ENCODE measurements around the gene NES. TPM values are rescaled to one million over a fixed set of nuclear protein-coding genes. Genes with fewer than 3 reads are reported as not detected.

The NES gene
- total RNA-seq, 4 donors from 2014 or later: 17.4 to 76.4 (median 27.7) TPM

- no peak for ATAC-seq (ENCODE audit: low FRiP score)
- no peak for TF ChIP-seq CTCF (IDR thresholded peaks at IDR 0.05)
- no peak for DNase-seq (ENCODE audit: low spot score)
These were observed 15.0 kb downstream of the NES start for GRCh38 chr1:156662005-156662799.

- no peak for DNase-seq (ENCODE audit: low spot score)
- no peak for ATAC-seq (ENCODE audit: low FRiP score)
- TF ChIP-seq CTCF (IDR thresholded peaks at IDR 0.05): no peak
These were observed 16.5 kb downstream of the NES start for GRCh38 chr1:156660752-156661112.

GRCh38 chr1:156659988-156660751 lies 17.0 kb downstream of the NES start:
- DNase-seq (ENCODE audit: low spot score) (peak; percentile 73), ATAC-seq (ENCODE audit: low FRiP score) (peak; percentile 88)
- TF ChIP-seq CTCF (IDR thresholded peaks at IDR 0.05): peak in 2 of 3 donors; percentile 84 to 98

GRCh38 chr1:156659661-156659987 lies 17.6 kb downstream of the NES start:
- no peak for TF ChIP-seq CTCF (IDR thresholded peaks at IDR 0.05)
- no peak for ATAC-seq (ENCODE audit: low FRiP score)
- DNase-seq (ENCODE audit: low spot score): no peak

- no peak for DNase-seq (ENCODE audit: low spot score)
- no peak for TF ChIP-seq CTCF (IDR thresholded peaks at IDR 0.05)
These were observed 18.1 kb downstream of the NES start for GRCh38 chr1:156658945-156659574.

GRCh38 chr1:156658496-156658895 lies 18.7 kb downstream of the NES start:
- ATAC-seq (ENCODE audit: low FRiP score) (no peak), DNase-seq (ENCODE audit: low spot score) (no peak)
- no peak for TF ChIP-seq CTCF (IDR thresholded peaks at IDR 0.05)

More at GRCh38 chr1:156658945-156659574, 18.1 kb downstream of the NES start:
- ATAC-seq (ENCODE audit: low FRiP score): no peak
